ENCODE measurements around the gene TLL2.

The TLL2 gene

GRCh38 chr10:96436035-96436434 is 77.7 kb downstream of the TLL2 start:
- DNase-seq (ENCODE audit: insufficient read length, low spot score): no peak
- FAIRE-seq: no peak

DNA sequence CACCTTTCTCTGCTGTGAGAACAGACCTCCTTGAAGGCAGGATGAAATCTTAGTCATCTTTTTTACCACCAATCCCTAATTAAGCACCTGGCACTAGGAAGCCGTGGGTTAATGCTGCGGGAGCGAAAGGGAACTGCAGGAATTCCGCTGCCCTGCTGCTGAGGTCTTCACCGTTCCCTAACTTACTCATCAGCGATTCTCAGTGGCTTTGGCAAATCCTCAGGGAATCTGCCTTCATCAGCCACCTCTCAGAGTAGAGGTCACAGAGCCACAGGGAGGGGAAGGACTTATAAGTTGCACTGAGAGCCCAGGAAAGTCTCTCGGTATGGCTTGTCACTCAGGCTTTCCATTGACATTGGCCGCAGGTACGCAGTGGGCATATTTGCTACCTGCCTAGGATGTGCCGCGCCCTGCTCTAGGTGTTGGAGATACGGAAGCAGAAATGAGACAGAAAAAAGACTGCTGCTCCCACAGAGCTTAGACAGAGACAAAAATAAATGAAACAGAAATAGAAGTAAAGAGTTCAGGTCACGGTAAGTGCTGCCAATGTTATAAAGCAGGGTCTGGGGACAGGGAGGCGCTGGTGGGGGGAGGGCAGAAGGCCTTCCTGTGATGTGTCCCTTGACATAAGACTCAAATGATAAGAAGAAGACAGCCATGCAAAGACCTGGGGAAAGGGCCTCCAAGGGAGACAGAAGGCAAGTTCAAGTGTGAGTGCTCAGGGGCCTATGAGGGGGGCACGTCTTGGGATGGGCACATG is 82.3 kb downstream of the TLL2 start:
- FAIRE-seq (no peak), DNase-seq (ENCODE audit: insufficient read length, low spot score) (no peak)

- no peak for FAIRE-seq
Measured at GRCh38 chr10:96427291-96427690, 86.4 kb downstream of the TLL2 start.

DNA sequence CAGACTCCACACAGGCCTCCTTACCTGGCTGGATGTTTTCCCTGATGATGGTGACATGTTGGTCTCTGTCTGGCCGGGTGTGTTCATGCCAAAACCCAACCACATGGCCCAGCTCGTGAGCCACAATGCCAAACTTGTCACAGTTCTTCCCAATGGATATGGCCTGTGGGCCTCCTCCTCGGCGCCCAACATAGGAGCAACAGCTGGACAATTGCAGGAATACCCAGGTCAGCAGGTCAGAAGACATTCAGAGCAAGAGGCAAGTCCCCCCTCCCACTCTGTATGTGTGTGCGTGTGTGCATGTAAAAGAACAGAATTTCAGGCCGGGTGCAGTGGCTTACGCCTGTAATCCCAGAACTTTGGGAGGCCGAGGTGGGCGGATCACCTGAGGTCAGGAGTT is 91.2 kb downstream of the TLL2 start:
- no peak for DNase-seq (ENCODE audit: insufficient read length, low spot score)

More at GRCh38 chr10:96427291-96427690, 86.4 kb downstream of the TLL2 start:
- DNase-seq (ENCODE audit: insufficient read length, low spot score): no peak

DNA sequence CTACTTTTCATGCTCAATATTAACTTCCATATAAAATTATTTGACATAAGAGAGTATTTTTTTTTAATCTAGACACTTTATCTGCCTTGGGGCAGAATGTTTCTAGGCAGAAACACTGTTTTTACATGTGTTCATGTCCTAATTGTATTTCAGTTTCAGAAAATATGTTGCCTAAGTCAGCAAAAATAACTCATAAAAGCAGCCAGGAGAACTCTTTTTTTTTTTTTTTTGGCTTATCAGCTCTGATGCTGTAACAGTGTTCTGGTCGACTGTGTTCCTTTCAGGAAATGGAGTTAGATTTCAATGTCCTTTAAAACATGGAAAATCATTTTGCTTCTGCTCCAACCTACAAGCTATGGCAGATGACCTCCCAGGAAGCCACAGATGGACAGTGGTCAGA is 91.7 kb downstream of the TLL2 start:
- FAIRE-seq: no peak

More for the DNA sequence above, 91.2 kb downstream of the TLL2 start:
- no peak for FAIRE-seq

DNA sequence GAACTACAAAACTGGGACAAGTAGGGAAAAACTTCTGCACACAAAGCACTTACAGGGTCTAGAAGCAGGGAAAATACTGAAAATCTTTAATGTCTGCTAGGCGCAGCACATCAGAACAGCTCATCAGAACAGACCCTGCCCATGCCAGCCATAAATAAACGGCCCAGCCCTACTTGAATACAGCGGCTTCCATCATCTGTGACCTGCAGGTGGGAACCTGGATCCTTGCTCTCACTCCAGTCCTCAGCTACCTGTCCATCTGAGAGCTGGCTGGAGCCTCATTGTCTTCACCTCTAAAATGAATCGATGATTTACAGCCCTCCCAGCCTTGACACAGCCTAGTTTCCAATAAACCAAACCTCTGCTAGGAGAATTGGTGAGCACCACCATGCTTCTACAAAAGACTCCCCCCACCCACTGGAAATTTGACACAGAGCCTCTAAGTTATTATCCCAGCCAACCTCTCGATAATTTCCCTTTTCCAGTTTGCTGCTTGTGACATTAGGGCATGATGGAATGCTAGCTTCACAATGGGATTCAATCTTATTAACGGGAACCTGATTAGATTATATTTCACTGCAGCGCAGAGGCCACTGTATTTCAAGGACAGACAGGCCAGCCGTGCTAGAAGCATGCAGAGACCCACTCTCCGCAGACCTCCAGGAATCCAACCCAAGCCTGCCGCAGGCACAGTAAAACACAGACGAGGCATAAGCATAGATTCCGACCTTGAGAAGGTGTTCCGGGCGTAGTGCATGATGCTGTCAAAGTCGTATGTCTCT is 93.3 kb downstream of the TLL2 start:
- DNase-seq (ENCODE audit: insufficient read length, low spot score) (no peak), FAIRE-seq (no peak)

More for the DNA sequence above, 91.7 kb downstream of the TLL2 start:
- DNase-seq (ENCODE audit: insufficient read length, low spot score): no peak

GRCh38 chr10:96419351-96419750 is 94.4 kb downstream of the TLL2 start:
- DNase-seq (ENCODE audit: insufficient read length, low spot score) (no peak), FAIRE-seq (no peak)

DNA sequence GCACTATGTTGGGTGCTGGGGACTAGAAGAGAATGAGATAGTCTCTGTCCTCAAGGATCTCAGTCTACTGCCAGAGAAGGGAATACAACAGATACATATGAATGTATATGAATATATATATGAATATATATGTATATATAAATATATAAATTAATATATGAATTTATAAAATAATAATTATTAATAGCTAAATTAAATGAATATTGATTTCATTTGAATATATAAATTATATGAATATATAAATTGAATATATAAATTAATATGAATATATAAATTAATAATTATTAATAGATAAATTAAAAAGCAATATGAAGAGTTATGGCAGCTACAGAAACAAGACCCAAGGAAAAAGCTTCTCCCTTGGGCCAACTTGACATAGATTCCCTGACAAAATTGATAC is 95.1 kb downstream of the TLL2 start:
- FAIRE-seq: no peak

GRCh38 chr10:96417441-96417840 is 96.3 kb downstream of the TLL2 start:
- FAIRE-seq (no peak), DNase-seq (ENCODE audit: insufficient read length, low spot score) (no peak)

More for the DNA sequence above, 95.1 kb downstream of the TLL2 start:
- no peak for DNase-seq (ENCODE audit: insufficient read length, low spot score)

DNA sequence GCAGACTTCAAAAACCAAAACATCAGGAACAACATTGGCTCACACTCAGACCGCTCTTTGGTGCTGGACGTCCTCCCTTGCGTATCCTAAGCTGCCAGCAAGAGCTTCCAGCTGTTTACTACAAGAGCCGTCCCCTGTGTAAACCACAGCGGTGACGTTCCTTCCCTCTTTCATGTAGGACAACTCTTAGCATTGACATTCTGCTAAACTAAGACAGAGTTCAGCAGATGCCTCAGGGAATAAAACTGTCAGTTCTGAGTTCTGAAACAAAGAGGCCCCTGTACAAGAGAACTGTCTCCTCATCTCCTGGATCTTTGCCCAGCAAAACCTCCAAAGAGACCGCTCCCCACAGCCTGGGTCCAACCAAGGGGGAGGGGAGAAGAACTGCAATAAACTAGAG is 97.1 kb downstream of the TLL2 start:
- no peak for DNase-seq (ENCODE audit: insufficient read length, low spot score)
- no peak for FAIRE-seq

DNA sequence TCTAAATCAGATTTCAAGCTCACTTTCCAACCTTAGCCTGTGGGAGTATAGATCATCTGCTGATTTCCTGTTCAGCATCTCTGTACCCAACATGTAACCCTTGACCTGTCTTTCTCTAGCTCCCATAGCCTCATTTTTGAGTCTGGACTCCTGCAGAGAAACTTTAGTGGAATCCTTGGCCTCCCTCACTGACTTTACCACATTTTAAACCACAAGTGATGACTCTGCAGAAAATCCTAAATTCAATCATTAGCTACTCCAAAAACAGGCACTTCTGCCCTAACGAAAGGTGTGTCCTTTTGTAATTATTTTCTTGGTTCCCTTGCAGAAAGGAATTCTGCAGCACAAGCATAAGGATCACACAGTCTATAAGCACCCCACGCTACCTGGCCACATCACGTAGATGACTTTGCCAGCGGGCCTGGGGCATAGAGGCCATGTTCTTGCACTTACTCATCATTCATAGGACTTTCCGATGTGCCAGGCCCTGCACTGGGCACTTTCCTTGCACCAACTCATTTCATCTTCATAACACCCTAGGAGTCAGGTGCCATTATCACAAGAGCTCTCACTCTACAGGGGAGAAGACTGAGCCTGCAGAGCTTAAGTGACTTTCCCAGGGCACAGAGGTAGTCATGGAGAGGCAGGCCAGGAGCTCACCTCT is 97.7 kb downstream of the TLL2 start:
- FAIRE-seq: peak; percentile 64
- no peak for DNase-seq (ENCODE audit: insufficient read length, low spot score)

GRCh38 chr10:96415150-96415890 is 98.4 kb downstream of the TLL2 start:
- no peak for DNase-seq (ENCODE audit: insufficient read length, low spot score)
- no peak for FAIRE-seq

DNA sequence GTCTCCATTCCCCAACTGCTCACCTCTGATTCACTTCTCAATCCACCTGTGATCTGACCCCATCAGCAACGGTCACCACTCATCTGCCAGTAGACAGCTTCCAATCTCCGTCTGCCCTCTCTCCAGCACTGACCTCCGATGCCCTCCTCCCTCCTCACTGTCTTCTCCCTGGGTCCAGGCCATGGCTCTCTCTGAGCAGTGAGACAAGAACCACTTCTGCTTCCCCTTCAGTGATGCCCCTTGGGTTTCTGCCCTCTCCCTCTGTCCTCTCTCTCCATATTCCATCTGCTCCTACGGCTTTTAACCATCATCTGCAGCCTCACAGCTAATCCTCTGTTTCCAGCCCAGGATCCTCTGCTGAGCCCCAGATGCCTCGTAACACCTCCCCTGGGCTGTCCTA is 99.4 kb downstream of the TLL2 start:
- DNase-seq (ENCODE audit: insufficient read length, low spot score) (no peak), FAIRE-seq (no peak)

- FAIRE-seq (no peak), DNase-seq (ENCODE audit: insufficient read length, low spot score) (no peak)
Measured at GRCh38 chr10:96413151-96413787, 100.5 kb downstream of the TLL2 start.

DNA sequence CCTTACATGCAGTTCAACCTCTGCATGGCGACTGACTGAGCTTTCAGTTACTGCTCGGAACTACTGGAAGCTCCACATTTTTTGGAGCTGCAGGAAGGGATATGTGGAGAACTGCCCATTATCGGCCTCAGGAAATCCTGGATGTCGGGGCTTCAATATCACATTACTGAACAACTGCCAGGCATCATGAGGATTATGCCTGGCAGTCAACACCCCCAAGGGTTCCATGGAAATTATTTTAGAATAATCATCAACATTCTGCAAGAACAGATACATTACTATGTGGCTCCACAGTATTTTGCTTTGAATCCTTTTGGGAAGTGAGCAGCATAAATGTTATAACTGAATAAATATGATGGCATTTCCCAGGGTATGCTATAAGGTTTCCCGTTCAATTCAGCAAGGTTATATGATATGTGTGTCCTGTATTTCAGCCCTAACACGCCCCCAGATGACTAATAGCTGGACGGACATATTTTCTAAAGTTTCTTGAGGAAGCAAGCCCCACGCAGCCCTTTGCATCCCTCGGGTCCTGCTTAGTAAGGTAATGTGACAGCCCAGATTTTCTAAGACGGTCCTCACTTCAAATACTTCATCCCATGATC is 101.9 kb downstream of the TLL2 start:
- DNase-seq (ENCODE audit: insufficient read length, low spot score) (no peak), FAIRE-seq (no peak)

- no peak for FAIRE-seq
- no peak for DNase-seq (ENCODE audit: insufficient read length, low spot score)
Measured at GRCh38 chr10:96410296-96410695, 103.4 kb downstream of the TLL2 start.

GRCh38 chr10:96408201-96408600 is 105.5 kb downstream of the TLL2 start:
- FAIRE-seq (no peak), DNase-seq (ENCODE audit: insufficient read length, low spot score) (no peak)

- DNase-seq (ENCODE audit: insufficient read length, low spot score) (no peak), FAIRE-seq (no peak)
Measured at GRCh38 chr10:96407560-96408069, 106.1 kb downstream of the TLL2 start.

DNA sequence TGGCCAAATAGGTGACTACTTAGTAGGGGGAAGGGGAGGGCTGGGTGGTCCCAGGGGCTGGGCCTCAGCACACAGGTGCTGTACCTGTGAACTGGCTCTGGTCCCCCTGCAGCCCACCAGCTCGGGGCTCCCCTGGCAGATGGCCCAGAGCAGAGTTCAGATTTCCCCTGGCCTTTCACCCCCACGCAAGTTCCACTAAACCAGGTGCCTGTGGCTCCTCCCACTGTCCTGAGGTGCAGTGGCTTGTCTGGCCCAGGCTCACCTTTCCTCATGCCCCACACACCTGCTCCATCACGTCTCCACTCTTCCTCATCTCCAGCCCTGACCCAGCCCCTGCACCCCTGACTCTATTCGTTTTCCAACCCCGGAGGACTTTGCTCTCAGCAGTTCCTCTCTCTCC is 107.6 kb downstream of the TLL2 start:
- DNase-seq (ENCODE audit: insufficient read length, low spot score) (no peak), FAIRE-seq (no peak)

Measured in GM19239 (cell line).